ENCODE data around the gene RGS1.
A peak's percentile ranks its signal among the peaks of the same experiment; 100 is the strongest.

RGS1 gene

DNA sequence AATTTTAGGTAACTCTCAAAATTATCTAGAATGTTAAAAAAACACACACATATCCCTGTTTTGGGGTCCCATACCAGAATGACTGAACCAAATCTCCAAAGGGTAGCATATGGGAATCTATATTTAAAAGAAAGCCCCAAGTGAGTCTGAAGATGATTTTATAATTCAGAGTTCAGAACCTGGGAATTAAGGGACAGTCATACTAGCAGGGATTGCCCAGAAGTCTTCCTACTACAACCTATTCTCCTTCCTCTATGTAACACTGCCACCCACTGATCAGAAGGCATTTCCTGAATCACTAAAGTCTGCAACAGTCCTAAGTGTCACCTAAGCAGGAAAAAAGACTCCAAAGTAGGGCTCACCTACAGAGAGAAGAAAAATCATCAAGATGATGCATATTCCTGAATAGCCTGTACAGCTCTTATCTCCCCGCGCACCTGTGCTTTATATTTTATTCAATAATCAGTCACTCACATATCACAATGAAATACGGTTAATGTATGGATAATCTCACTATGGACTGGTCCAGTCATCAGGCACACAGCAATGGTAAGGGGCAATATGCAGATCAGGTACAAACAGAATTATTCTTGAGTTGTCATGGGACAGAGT lies 4.9 kb downstream of the RGS1 start:
- no peak for DNase-seq (ENCODE audit: low read depth in 4 of 4, low spot score in 1 of 4)

DNA sequence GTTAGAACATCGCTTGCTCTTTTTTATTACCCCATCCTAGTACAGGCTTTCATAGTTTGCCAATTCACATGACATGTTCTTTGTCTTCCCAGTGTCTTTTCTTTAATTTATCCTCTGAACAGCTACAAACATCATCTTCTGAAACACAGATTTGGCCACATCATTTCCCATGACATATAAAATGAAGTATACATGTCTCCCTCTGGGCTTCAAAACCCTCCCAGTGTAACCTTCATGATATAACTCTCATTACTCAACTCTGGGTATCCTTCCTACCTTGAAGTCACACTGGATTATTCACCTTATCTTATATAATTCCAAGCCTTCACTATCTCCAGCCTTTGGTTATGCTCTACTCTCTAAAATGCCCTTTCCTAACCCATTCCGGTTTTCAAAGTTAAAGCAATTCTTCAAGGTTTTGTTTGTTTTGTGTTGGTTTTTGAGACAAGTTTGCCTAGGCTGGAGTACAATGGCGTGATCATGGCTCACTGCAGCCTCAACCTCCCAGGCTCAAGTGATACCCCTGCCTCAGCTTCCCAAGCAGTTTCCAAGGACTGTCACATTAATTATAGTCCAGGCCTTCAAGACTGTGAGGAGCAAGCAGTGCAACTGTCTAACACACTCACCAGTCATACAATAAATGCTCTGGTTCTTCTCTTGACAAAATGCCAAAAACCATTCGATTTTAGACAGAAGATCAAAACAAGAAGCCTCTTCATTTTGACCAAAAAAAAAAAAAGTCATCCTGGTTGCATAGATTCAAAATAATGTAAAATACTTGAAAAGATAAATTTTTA lies 5.8 kb downstream of the RGS1 start:
- no peak for DNase-seq (ENCODE audit: low read depth in 4 of 4, low spot score in 1 of 4)

GRCh38 chr1:192584866-192585265 lies 9.3 kb downstream of the RGS1 start:
- DNase-seq (ENCODE audit: low read depth in 4 of 4, low spot score in 1 of 4), result no peak

GRCh38 chr1:192587386-192588266 lies 12.1 kb downstream of the RGS1 start:
- DNase-seq (ENCODE audit: low read depth in 4 of 4, low spot score in 1 of 4), result no peak

DNA sequence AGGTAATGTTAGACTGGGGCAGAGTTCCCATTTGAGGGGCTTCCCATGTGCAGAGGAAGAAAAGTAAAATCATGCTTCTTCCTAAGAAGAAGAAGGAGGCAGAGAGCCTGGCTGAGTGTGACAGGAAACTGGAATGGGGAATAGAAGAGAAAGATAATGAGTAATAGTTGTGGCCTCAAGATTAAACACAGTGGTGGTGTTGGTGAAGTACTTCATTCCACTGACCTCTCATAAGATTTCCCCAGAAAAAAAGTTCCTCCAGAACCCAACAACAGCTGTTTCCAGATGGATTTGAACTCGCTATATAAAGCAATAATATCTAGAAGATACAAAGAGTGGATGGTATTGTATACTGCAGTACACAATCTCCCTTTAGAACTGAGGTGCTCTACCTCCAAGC lies 13.0 kb downstream of the RGS1 start:
- DNase-seq (ENCODE audit: low read depth in 4 of 4, low spot score in 1 of 4), result no peak

DNA sequence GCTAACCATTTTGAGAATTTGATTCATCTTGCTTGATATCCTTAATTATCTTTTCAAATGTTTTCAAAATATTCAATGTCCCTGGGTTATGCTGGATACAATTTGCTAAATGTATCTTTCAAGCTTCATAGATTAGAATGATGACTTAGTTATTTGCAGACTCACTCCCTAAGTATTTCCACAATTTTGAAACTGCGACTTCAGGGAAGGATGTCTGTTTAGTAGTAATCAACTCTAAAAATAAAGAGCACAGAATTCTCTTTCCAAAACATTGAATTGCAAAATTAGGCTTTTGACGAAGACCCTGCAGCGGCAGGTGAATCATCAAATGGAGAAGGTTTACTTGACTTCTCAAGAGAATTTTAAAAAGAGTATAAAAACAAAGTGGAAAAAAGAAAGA lies 14.2 kb downstream of the RGS1 start:
- DNase-seq (ENCODE audit: low read depth in 4 of 4, low spot score in 1 of 4), result no peak

DNA sequence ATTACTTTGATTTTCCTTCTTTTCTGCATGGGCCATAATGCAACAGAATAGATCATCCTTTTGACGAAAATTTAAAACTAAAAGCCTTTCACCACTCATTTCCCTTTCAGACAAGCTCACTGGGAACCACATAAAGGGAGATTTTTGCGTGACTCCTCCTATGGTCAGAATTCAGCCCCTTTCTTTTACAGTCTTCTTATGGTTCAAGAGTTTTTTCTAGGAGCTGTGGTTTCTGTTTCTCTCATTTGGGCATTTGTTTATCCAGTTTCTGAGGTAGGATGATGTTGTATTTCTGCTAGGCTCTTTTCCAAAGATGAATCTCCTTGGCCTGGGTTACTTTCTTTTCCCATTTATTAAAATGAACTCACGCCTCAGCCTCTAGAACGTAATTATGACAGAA lies 16.9 kb downstream of the RGS1 start:
- DNase-seq (ENCODE audit: low read depth in 4 of 4, low spot score in 1 of 4), result no peak

- DNase-seq (ENCODE audit: low read depth in 4 of 4, low spot score in 1 of 4), result no peak
These were observed 17.6 kb downstream of the RGS1 start for GRCh38 chr1:192592981-192593708.

GRCh38 chr1:192595299-192595698 lies 19.7 kb downstream of the RGS1 start:
- no peak for DNase-seq (ENCODE audit: low read depth in 4 of 4, low spot score in 1 of 4)

DNA sequence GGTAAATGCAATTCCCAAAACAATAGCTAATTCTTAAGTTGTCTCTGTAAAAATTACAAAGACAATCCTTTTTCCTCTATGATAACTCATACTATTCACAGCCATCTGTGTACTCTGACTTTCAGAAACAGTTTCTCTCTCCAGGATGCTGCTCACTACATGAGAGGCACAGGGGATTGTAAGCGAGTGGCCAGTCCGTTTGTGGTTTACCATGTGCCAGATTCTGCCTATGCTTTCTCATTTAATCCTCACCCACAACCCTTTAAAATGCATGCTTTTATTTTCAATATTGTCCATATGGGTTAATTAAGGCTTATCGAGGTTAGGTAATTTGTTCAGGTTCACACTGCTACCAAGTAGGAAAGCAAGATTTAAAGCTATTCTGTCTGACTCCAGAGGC lies 23.0 kb downstream of the RGS1 start:
- DNase-seq (ENCODE audit: low read depth in 4 of 4, low spot score in 1 of 4), result no peak

- DNase-seq (ENCODE audit: low read depth in 4 of 4, low spot score in 1 of 4), result no peak
These were observed 24.7 kb downstream of the RGS1 start for GRCh38 chr1:192600275-192600674.

DNA sequence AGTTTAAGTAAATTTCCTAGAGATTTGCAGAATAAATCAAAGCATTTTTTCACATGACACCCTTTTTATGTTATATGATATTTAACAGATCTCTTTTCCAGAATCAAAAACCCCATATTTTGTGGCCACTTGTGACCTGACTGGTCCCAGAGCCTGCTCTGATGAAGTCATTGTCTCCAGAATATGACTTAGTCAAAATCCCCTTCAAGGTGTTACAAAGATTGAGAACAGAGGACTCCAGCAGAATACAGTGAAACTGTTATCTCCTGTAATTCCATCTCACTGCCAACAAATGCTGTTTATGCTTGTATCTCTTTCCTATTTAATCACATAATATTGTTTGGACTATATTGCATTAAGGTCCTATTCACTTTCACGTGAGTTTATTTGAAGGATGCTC lies 25.6 kb downstream of the RGS1 start:
- no peak for DNase-seq (ENCODE audit: low read depth in 4 of 4, low spot score in 1 of 4)

DNA sequence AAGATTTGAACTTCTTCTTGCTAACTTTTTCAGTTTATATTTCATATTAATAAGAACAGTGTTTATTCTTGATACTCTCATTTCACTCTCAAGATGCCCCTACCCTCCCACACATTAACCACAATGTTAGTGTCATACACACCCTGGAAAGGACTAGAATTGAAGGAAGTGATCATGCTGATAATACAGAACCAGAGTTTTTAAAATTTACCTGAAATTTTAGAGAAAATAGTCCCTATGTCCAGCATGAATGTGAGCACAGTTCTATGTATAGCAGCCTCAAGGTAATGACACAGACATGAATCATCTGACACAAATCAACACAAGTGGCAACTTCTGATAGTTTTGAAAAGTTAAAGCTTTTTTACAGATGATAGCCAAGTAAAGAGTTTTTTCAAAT lies 26.0 kb downstream of the RGS1 start:
- no peak for DNase-seq (ENCODE audit: low read depth in 4 of 4, low spot score in 1 of 4)

DNA sequence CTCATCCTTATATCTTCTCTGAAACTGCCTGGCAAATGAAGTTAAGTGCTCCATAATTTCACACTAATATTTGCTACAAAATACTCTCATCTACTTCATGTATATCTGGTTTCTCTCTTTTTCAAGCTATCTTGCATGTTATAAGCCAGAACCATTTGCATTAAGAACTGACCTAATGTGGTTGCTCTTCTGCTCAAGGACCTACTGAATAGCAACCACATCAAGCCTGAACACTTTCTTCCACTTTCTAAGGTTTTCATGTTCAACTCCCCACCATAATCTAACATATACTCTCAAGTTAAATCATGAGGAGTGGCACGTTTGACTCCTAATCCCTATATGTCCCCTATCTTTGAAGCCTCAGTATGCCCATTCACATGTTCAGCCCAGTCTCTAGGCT lies 27.2 kb downstream of the RGS1 start:
- no peak for DNase-seq (ENCODE audit: low read depth in 4 of 4, low spot score in 1 of 4)

- DNase-seq (ENCODE audit: low read depth in 4 of 4, low spot score in 1 of 4), result no peak
These were observed 27.7 kb downstream of the RGS1 start for GRCh38 chr1:192603218-192603787.

GRCh38 chr1:192604979-192605620 lies 29.5 kb downstream of the RGS1 start:
- no peak for DNase-seq (ENCODE audit: low read depth in 4 of 4, low spot score in 1 of 4)

DNA sequence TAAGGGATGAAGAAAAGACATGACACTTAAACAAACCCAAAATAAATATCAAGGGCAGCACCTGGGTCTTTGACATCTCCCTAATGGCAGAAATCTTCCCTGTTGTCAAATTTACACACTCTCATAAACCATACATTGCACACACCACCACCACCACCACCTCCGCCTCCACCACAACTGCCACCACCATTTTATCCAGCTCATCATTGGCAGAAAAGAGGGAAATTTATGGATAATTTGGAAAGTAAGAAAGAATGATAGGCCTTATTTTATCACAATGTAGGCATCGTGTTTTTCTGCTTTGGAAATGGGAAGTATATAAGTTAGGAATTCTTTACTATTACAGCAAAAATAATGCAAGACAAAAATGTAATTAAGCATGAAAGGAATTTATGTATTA lies 33.1 kb downstream of the RGS1 start:
- DNase-seq (ENCODE audit: low read depth in 4 of 4, low spot score in 1 of 4), result no peak

DNA sequence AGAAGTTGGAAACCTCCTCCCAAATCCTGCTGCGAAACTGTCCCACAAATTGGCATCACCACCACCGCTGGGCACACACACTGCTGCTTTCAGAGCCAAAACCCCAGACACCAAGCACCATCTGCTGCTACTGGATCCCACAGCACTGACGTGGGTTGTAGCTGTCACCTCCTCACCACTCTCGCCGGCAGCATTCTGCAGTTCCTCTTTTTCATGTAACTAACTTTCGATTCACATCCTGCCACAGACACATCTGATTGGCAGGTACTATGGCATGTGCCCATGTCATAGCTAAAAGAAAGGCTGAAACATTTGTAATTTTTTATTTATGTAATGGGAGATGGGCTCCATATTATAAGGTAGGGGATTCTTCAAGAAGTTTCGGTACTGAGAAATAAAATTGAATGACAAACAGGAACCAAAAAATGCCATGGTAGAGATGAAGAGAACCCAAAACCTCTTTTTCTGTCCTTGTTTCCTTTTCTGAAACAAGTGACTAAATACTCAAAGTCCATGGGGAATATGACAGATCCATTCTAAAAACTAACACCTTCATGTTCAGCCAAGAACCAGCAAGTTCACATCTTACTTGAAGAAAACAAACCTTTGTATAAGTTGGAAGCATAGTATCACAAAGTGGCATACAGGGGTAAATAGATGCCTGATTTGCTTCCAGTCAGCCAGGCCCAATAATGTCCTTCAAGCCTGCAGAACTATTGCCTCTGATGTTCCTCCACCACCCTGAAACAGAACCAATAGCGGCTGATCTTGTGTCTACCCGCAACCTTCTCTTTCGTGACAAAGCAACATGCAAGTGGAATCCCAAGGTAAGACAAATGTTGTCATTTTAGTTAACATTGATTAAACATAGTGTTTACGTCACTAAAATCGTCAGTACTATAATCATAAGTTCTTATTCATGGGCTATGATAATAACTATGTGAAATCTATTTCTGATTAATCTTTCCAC lies 33.8 kb downstream of the RGS1 start:
- peak in 3 of 4 experiments; percentile 9 to 23 (median 23) for DNase-seq (ENCODE audit: low read depth in 4 of 4, low spot score in 1 of 4)

Data from stimulated activated CD4-positive, alpha-beta T cell treated with anti-CD3 and anti-CD28 coated beads, Interleukin-1b, Interleukin-23, amount 100 ng/mL, for 24 hours (primary cell).